ENCODE data around the gene WDR91. TPM values are rescaled to one million over a fixed set of nuclear protein-coding genes. Genes with fewer than 3 reads are reported as not detected.

WDR91 gene
- total and polyA plus RNA-seq, 4 donors = 12.6 to 41.4 (median 27.2) TPM

Small RNA genes within 50 kb of the gene (microRNA-seq; reads per million reads assigned to microRNA genes)
- 0.99 to 1.2 reads per million in 2 donors for gene MIR6509

Other genes with a start within 250 kb of the WDR91 start
- gene AGBL3, start 225.0 kb downstream of the WDR91 start, total RNA-seq = 1 to 10 TPM; 2.5 to 8.8 TPM
- gene AGBL3, start 225.0 kb downstream of the WDR91 start, polyA plus RNA-seq = 1 to 10 TPM; 2.6 to 3.7 TPM
- gene TMEM140, start 63.5 kb downstream of the WDR91 start, total RNA-seq = 10 to 100 TPM; 12.0 to 32.4 TPM
- 10 to 100 TPM; 10.9 to 21.1 TPM for gene TMEM140, start 63.5 kb downstream of the WDR91 start, polyA plus RNA-seq
- gene CYREN, start 40.8 kb downstream of the WDR91 start, total RNA-seq = 10 to 100 TPM; 22.7 to 31.7 TPM
- 10 to 100 TPM; 17.8 to 26.0 TPM for gene CYREN, start 40.8 kb downstream of the WDR91 start, polyA plus RNA-seq
- not detected for gene STRA8, start 22.3 kb upstream of the WDR91 start, total RNA-seq
- gene STRA8, start 22.3 kb upstream of the WDR91 start, polyA plus RNA-seq = not detected